MCF 10A (cell line): ENCODE results near the gene CKS1B. TPM values are rescaled to one million over a fixed set of nuclear protein-coding genes. Genes with fewer than 3 reads are reported as not detected.

Experiments
- BruUV-seq: library from RNA; stranded (reverse); fragments of 400-500 nt; replicated peaks from 2 replicates; lab custom pipeline; 2021; lab: Mats Ljungman, UMichigan
- CTCF ChIA-PET: fragments of 300-600 bp; sonication (Branson Sonifier 250); formaldehyde crosslinking; extraction: SDS; loops from one replicate; lab custom pipeline; 2021; ENCODE audit warnings: antibody characterized with exemption, inconsistent platforms; lab: Yijun Ruan, JAX
- POLR2A ChIA-PET: fragments of 300-600, 350-650 bp; sonication (Branson Sonifier 250); formaldehyde crosslinking; extraction: SDS; loops from one replicate; lab custom pipeline; 2020; ENCODE audit warnings: antibody characterized with exemption, inconsistent platforms; lab: Yijun Ruan, JAX
- DNase-seq: peaks from one replicate; pipeline ENCODE4 v3.0.0-alpha.2; 2018; ENCODE audit not compliant: unreplicated experiment
- H3K27ac Mint-ChIP-seq: one replicate; pipeline ENCODE4 v1.8.0; 2022; ENCODE audit warnings: mild to moderate bottlenecking, low read depth, mixed read lengths; ENCODE audit not compliant: unreplicated experiment
- H3K27me3 Mint-ChIP-seq: one replicate; pipeline ENCODE4 v1.8.0; 2022; ENCODE audit warnings: mixed read lengths; ENCODE audit not compliant: insufficient read depth, unreplicated experiment
- H3K36me3 Mint-ChIP-seq: one replicate; pipeline ENCODE4 v1.8.0; 2022; ENCODE audit warnings: mild to moderate bottlenecking, moderate library complexity, mixed read lengths; ENCODE audit not compliant: insufficient read depth, unreplicated experiment
- H3K4me1 Mint-ChIP-seq: one replicate; pipeline ENCODE4 v1.8.0; 2022; ENCODE audit warnings: mixed read lengths; ENCODE audit not compliant: insufficient read depth, unreplicated experiment
- H3K4me3 Mint-ChIP-seq: one replicate; pipeline ENCODE4 v1.8.0; 2022; ENCODE audit warnings: mild to moderate bottlenecking, moderate library complexity, mixed read lengths; ENCODE audit not compliant: unreplicated experiment
- H3K9me3 Mint-ChIP-seq: one replicate; pipeline ENCODE4 v1.8.0; 2022; ENCODE audit warnings: mixed read lengths; ENCODE audit not compliant: unreplicated experiment
- CTCF ChIP-seq: fragments of 200-600 bp; IDR thresholded peaks from one replicate; pipeline ENCODE4 v1.8.0; 2022; ENCODE audit warnings: antibody characterized with exemption, mild to moderate bottlenecking; ENCODE audit not compliant: unreplicated experiment
- intact Hi-C: fragments of 100-400 bp; cut with micrococcal nuclease; formaldehyde crosslinking; loops from 2 replicates; pipeline ENCODE4 v1.14.1; 2022
- total RNA-seq: library from RNA; stranded (reverse); gene quantifications from 2 replicates; pipeline ENCODE4 v1.2.3, GENCODE V29; 2022

Gene CKS1B
- total RNA-seq, 1 experiment from 2014 or later = 285 TPM

DNA sequence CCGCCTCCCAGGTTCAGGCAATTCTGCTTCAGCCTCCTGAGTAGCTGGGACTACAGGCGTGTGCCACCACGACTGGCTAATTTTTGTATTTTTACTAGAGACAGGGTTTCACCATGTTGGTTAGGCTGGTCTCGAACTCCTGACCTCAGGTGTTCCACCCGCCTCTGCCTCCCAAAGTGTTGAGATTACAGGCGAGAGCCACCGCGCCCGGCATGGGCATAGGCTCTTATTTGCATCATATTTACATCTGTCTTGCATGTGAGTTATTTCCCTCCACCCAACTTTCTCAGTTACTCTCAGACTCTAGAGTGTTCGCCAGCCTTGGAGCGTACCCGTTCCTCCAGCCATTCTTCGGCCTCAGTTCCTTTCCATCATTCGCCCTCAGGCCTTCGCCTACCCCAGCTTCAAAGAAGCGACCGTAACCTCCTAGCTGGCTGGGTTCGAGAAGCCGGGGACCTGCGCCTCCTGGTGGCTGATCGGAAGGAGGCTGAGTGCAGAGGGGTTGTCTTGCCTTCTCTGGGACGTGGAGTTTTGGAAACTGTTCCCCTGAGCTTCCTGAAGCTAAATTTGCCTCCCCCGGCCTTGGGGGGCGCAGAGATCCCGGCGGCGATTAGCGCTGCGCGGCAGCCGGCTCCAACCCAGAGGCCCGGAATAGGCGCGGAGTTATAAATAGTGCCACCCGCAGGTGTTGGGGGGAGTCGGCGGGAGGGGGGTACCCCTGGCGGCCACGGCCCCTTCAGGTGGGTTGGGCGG lies 24.5 kb downstream of the CKS1B start:
- peak; percentile 84 for DNase-seq
- peak; percentile 98 for TF ChIP-seq CTCF
- ChIA-PET CTCF (interaction anchor here (0.7 to 9.4 kb wide), 21 partner anchors 9 to 518 kb away, joined by 3 to 118 read pairs (median 5); partner anchors contain the start of genes ADAM15, CKS1B, FLAD1 and PBXIP1), POLR2A (interaction anchor here (1.2 to 41.1 kb wide), 8 partner anchors 9 to 329 kb away, joined by 3 to 1917 read pairs (median 44); partner anchors contain the start of genes ADAM15, CKS1B, FLAD1 and PBXIP1)
- H3K4me1 Mint-ChIP-seq = peaks cover 38% of the 10 kb centered on the region
- H3K4me3 Mint-ChIP-seq = peak overlapping the region; percentile 32
- H3K27ac Mint-ChIP-seq = peak overlapping the region; percentile 97
- H3K9me3 Mint-ChIP-seq = no peaks in the 10 kb centered on the region
- H3K27me3 Mint-ChIP-seq = no peaks in the 10 kb centered on the region
- intact Hi-C loops = loop anchor here (1.0 kb wide), 3 partner anchors 44 to 330 kb away; no protein-coding TSS in a partner anchor
- H3K36me3 Mint-ChIP-seq = peaks cover 10% of the 10 kb centered on the region
- no TSS peak for BruUV-seq

- no peak for TF ChIP-seq CTCF
- CTCF ChIA-PET = interaction anchor here (0.7 to 9.4 kb wide), 22 partner anchors 10 to 445 kb away, joined by 3 to 118 read pairs (median 6); partner anchors contain the start of genes ADAM15, CKS1B, FLAD1 and PBXIP1
- peak overlapping the region; percentile 90 for H3K4me3 Mint-ChIP-seq
- H3K4me1 Mint-ChIP-seq = peaks cover 44% of the 10 kb centered on the region
- H3K27me3 Mint-ChIP-seq = no peaks in the 10 kb centered on the region
- H3K27ac Mint-ChIP-seq = peak overlapping the region; percentile 97
- no TSS peak for BruUV-seq
- POLR2A ChIA-PET = interaction anchor here (0.6 to 41.1 kb wide), 11 partner anchors 8 to 330 kb away, joined by 3 to 1917 read pairs (median 10); partner anchors contain the start of genes ADAM15, CKS1B, EFNA1 and FLAD1
- DNase-seq = peak; percentile 57
- intact Hi-C loops = loop anchor here (1.0 to 5.0 kb wide), 4 partner anchors 44 to 442 kb away; partner anchors contain the start of gene UBE2Q1
- no peaks in the 10 kb centered on the region for H3K9me3 Mint-ChIP-seq
- peaks cover 13% of the 10 kb centered on the region for H3K36me3 Mint-ChIP-seq
Measured at GRCh38 chr1:154999571-155000410, 25.3 kb downstream of the CKS1B start.

DNA sequence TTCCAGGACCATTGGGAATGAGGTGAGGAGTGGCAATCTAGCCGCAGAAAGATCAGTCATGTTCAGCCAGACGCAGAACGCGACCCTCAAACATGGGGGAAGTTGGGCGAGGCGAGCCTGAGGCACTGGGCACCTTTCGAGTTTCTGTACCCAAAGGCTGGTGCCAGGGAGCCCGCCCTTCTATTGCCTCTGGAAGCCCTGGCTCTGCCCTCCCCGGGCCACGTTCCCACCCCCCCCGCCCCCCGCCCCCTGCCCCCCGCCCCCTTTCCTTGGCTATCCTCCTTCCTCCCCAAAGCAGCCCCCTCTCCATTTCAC lies 25.9 kb downstream of the CKS1B start:
- DNase-seq = no peak
- no peaks in the 10 kb centered on the region for H3K27me3 Mint-ChIP-seq

More for the DNA sequence above, 25.9 kb downstream of the CKS1B start:
- Mint-ChIP-seq H3K36me3 (peaks cover 13% of the 10 kb centered on the region), H3K4me3 (peak overlapping the region; percentile 90), H3K9me3 (no peaks in the 10 kb centered on the region), H3K4me1 (peaks cover 45% of the 10 kb centered on the region), H3K27ac (peak overlapping the region; percentile 97)
- ChIA-PET POLR2A (interaction anchor here (0.6 to 41.1 kb wide), 9 partner anchors 17 to 331 kb away, joined by 3 to 1917 read pairs (median 37); partner anchors contain the start of genes ADAM15, CKS1B, EFNA1 and FLAD1), CTCF (interaction anchor here (0.7 to 9.4 kb wide), 18 partner anchors 10 to 85 kb away, joined by 3 to 118 read pairs (median 9); partner anchors contain the start of genes ADAM15, CKS1B, FLAD1 and PBXIP1)
- no TSS peak for BruUV-seq
- intact Hi-C loops = loop anchor here (5.0 kb wide), 1 partner anchor 443 kb away; the partner anchor contains the start of gene UBE2Q1
- TF ChIP-seq CTCF = no peak
